22Rv1 (cell line): Measurements from ENCODE around the gene SMIM22.

Source experiments
- CTCF ChIP-seq: fragments of 450-650 bp; IDR thresholded peaks from 2 replicates; pipeline ENCODE4 v1.5.1; 2017; ENCODE audit warnings: mild to moderate bottlenecking
- ZFX ChIP-seq: fragments of 450-650 bp; IDR thresholded peaks from 2 replicates; pipeline ENCODE4 v1.6.1; 2017; ENCODE audit warnings: antibody characterized with exemption, borderline replicate concordance

- TF ChIP-seq CTCF: no peak
- TF ChIP-seq ZFX: no peak
Measured at GRCh38 chr16:4763791-4764190, 31.4 kb upstream of the SMIM22 start.
